Endothelial cell (in vitro differentiated cells): ENCODE data around the gene ODAD3. TPM values are rescaled to one million over a fixed set of nuclear protein-coding genes. Genes with fewer than 3 reads are reported as not detected.

Experiments used
- DNase-seq: peaks from one replicate; pipeline ENCODE4 v3.0.0; 2021; ENCODE audit warnings: low spot score
- H3K27ac Mint-ChIP-seq: one replicate; pipeline ENCODE4 v1.8.0; 2021; ENCODE audit warnings: mixed read lengths, inconsistent platforms; ENCODE audit not compliant: unreplicated experiment
- H3K27me3 Mint-ChIP-seq: one replicate; pipeline ENCODE4 v1.8.0; 2021; ENCODE audit warnings: mild to moderate bottlenecking, moderate library complexity, mixed read lengths, inconsistent platforms; ENCODE audit not compliant: unreplicated experiment
- H3K36me3 Mint-ChIP-seq: one replicate; pipeline ENCODE4 v1.8.0; 2021; ENCODE audit warnings: mild to moderate bottlenecking, low read depth, mixed read lengths, inconsistent platforms; ENCODE audit not compliant: unreplicated experiment
- H3K4me1 Mint-ChIP-seq: one replicate; pipeline ENCODE4 v1.8.0; 2021; ENCODE audit warnings: mild to moderate bottlenecking, mixed read lengths, inconsistent platforms; ENCODE audit not compliant: unreplicated experiment
- H3K4me3 Mint-ChIP-seq: one replicate; pipeline ENCODE4 v1.8.0; 2021; ENCODE audit warnings: mild to moderate bottlenecking, mixed read lengths, inconsistent platforms; ENCODE audit not compliant: unreplicated experiment
- H3K9me3 Mint-ChIP-seq: one replicate; pipeline ENCODE4 v1.8.0; 2021; ENCODE audit warnings: mixed read lengths, inconsistent platforms; ENCODE audit not compliant: unreplicated experiment
- total RNA-seq: library from RNA; stranded (reverse); fragmentation: NEBNext Ultra II Directional; extraction: Animal tissue kit (Norgen Biotek cat#: 25700); gene quantifications from one replicate; pipeline ENCODE4 v1.2.1, GENCODE V29; 2021; ENCODE audit not compliant: unreplicated experiment
- TF ChIP-seq, protein P1 (sequence below): fragments of 200-600 bp; sonication (generic); IDR thresholded peaks from one replicate; pipeline ENCODE4 v1.5.0; 2021; ENCODE audit warnings: antibody characterized with exemption; ENCODE audit not compliant: unreplicated experiment

ODAD3 gene
- total RNA-seq, 1 donor from 2014 or later: 0.64 TPM

DNA sequence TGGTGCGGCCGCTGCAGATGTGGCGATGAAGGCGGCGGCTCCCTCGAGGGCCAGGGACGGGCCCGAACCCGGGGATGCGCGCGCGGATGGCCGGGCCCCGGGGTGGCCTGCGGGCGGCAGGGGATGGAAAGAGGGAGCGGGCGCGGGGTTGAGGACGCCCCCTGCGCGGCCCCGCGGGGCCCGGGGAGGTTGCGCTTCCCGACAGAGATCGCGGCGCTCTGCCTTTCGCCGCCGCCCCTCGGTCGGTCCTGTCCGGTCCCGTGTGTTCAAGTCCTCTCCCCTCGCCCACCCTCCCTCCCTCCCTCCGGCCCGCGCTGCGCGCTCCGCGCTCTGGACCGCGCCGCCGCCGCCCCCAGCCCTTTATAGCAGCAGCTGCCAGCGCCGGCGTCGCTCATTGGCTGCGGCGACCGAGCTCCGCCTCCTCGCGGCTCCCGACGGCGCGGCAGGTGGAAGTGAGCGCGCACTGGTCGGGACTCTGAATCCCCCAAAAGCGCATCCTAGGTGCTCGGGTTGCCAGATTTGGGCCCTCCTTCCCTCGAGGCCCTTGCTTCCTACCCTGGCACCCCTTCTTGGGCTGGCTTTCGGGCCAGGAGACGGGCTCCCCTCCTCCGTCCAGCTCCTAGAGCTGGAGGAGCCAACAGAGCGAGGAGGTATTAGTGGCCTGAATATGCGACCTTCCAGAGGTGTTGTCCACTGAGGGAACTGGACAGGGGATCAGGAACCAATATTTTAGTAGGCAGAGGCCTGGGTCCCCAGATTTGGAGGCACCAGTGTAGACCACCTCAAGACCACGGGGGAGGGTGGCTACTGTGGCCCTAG, 46.0 kb upstream of the ODAD3 start, which contains the start of gene ELAVL3:
Gene ELAVL3, minus strand, starts transcription at position 332 of the 819 bp plus-strand sequence. CDS start 438 bp downstream, outside the sequence.
- TF ChIP-seq, protein P1, sequence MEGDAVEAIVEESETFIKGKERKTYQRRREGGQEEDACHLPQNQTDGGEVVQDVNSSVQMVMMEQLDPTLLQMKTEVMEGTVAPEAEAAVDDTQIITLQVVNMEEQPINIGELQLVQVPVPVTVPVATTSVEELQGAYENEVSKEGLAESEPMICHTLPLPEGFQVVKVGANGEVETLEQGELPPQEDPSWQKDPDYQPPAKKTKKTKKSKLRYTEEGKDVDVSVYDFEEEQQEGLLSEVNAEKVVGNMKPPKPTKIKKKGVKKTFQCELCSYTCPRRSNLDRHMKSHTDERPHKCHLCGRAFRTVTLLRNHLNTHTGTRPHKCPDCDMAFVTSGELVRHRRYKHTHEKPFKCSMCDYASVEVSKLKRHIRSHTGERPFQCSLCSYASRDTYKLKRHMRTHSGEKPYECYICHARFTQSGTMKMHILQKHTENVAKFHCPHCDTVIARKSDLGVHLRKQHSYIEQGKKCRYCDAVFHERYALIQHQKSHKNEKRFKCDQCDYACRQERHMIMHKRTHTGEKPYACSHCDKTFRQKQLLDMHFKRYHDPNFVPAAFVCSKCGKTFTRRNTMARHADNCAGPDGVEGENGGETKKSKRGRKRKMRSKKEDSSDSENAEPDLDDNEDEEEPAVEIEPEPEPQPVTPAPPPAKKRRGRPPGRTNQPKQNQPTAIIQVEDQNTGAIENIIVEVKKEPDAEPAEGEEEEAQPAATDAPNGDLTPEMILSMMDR: no peak
- Mint-ChIP-seq H3K36me3 (peaks cover 3% of the 10 kb centered on the region), H3K9me3 (no peaks in the 10 kb centered on the region), H3K27ac (no peak within 1 kb of the TSS), H3K4me3 (no peak within 1 kb of the TSS), H3K27me3 (peaks cover 33% of the 10 kb centered on the region), H3K4me1 (peaks cover 6% of the 10 kb centered on the region)
- no peak for DNase-seq

DNA sequence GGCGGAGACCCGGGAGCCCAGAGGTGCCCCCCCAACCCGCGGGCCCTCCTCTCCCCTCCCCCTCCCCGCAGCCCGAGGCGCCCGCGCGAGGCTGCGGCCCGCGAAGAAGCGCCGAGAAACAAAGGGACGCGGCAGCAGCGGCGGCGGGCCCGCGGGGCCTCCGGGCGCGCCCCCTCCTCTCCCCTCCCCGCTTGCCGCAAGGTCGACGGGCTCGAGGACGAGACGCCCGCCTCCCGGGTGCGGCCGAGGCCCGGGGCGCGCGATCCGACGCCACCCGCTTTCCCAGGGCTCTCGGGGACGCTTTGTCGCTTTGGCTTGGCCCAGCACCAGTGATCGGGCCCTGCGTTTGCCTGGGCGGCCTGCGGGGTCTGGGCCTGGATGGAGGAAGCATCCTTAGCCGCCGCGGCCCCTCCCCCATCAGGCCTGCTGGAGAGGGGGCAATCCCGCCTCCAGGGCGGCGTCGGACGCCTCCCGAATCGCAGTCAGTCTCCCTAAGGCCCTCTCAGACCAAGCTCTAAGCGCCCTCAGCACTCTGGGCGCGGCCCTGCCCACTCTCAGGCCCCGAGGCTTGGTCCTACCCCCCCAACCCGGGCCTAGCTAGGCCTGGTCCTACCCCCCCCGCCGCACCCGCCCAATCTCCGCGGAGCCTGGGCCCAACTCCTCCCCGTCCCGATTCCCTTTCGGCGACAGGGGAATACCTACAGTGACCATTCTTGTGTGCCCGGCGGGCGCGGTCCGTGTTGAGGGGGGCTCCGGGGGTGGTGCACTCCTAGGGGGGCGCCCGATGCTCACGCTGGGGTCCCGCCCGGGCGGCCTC, 45.2 kb upstream of the ODAD3 start:
- TF ChIP-seq, protein P1: no peak
- DNase-seq: no peak
- Mint-ChIP-seq H3K4me1 (peaks cover 6% of the 10 kb centered on the region), H3K4me3 (no peak overlapping the region), H3K36me3 (peaks cover 1% of the 10 kb centered on the region), H3K27ac (no peak overlapping the region), H3K27me3 (peaks cover 33% of the 10 kb centered on the region), H3K9me3 (no peaks in the 10 kb centered on the region)

DNA sequence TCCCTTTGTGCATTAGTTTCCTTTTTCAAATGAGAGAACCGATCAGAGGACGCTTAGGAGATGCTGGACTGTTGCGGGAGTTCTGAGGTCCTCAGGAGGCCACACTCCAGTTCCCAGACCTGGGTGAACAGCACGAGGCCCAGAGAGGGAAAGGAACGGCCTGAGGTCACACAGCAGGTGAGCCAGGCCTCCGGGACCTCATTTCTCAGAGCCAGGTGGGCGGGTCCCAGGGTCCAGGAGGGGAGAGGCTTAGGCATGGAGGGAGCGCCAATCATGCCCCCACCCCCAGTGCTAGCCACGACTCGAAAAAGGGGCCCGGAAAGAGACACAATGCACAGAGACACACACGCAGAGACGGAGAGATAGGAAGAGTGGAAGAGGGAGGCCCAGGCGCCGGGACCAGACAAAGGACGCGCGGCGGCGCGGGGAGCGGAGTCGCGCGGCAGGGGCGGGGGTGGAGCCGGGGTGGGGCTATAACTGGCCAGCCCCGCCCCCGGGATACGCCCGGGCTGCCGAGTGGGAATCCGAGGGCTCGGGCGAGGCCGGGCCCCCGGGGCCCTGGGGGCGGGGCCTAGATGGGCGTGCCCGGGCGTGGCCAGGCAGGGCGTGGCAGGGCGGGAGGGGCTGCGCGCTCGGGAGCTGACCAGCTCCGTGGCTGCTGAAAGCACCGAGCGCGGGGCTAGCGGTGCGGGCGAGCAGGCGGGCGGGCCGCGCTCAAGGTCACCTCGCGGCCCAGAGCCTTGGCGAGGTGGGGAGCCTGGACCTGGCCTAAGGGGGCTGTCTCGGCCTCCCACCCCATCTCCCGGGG, 44.4 kb upstream of the ODAD3 start:
- Mint-ChIP-seq H3K36me3 (no peaks in the 10 kb centered on the region), H3K4me1 (peaks cover 6% of the 10 kb centered on the region), H3K4me3 (peak overlapping the region; percentile 59), H3K9me3 (no peaks in the 10 kb centered on the region), H3K27ac (no peak overlapping the region), H3K27me3 (peaks cover 33% of the 10 kb centered on the region)
- DNase-seq: no peak
- TF ChIP-seq, protein P1: no peak

DNA sequence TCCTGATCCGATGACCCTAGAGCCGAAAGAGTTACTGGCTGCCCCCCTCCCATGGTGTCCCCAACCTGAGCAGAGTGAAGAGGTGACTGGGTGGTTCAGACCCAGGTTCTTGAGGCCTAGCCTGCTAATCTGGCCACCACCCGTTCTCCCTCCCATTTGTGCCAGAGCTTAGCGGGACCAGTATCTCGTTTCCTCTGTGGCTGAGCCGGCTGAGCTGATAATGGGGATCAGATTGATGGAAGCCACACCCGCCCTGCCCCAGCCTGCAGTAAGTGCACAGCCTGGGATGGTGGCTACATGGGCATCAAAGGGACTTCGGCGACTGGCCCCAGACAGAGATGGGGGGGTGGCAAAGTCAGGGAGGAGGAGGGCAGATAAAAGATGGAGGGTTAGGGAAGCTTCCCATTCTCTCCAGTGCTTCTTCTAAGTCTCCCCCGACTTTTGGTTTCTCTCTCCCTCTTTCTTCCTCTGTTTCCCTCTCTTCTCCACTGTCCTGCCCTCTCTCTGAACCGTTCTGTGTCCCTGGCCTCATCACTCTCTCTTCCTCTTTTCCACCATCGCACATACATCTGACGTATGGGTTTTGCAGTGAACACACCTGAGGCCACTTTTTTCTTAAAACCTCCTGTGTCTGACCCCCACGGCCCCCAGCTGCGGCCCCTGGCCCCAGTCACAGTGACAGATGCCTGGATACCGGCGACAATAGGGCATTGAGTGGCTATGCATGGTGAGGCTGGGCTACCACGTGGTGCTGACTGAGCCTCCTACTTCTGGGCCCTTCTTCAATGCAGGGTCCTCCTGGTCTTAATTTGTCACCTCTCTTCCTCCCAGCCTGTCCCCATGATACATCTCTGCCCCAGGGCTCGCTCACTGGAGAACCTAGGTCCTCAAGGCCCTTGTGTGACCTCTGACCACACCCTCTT, 43.5 kb upstream of the ODAD3 start:
- peaks cover 33% of the 10 kb centered on the region for H3K27me3 Mint-ChIP-seq
- TF ChIP-seq, protein P1: no peak
- H3K27ac Mint-ChIP-seq: no peak overlapping the region
- DNase-seq: no peak
- H3K4me1 Mint-ChIP-seq: peaks cover 6% of the 10 kb centered on the region
- H3K9me3 Mint-ChIP-seq: no peaks in the 10 kb centered on the region
- H3K36me3 Mint-ChIP-seq: no peaks in the 10 kb centered on the region
- peak overlapping the region; percentile 59 for H3K4me3 Mint-ChIP-seq
